NCI-H2196 treated with DMSO at 0.1 percent for 48 hours (cell line): Measurements from ENCODE around the gene MS4A18.

Experiments
- DNase-seq: peaks from one replicate; lab custom pipeline; 2025; ENCODE audit not compliant: unreplicated experiment; lab: John Stamatoyannopoulos, UW

Gene MS4A18

DNA sequence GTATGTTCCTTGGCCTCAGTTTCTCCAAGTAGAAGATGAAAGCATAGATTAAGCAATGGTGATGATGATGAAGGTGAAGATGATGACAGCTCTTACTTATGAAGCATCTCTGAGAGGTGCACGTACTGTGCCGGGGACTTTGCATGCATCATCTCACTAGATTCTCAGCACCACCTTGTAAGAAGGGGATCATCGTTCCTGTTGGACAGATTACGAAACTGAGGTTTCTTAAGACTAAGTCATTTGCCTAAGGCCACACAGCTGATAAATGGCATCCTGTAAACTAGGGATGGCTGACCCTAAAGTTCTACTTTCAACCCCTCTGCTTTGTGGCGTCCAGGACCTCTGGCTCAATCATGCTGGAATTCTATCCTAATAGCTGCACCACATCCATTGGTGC lies 40.8 kb downstream of the MS4A18 start:
- no peak for DNase-seq

GRCh38 chr11:60766547-60766946 lies 42.0 kb downstream of the MS4A18 start:
- no peak for DNase-seq

GRCh38 chr11:60767388-60767811 lies 42.9 kb downstream of the MS4A18 start:
- no peak for DNase-seq

GRCh38 chr11:60768202-60768601 lies 43.7 kb downstream of the MS4A18 start:
- no peak for DNase-seq

DNA sequence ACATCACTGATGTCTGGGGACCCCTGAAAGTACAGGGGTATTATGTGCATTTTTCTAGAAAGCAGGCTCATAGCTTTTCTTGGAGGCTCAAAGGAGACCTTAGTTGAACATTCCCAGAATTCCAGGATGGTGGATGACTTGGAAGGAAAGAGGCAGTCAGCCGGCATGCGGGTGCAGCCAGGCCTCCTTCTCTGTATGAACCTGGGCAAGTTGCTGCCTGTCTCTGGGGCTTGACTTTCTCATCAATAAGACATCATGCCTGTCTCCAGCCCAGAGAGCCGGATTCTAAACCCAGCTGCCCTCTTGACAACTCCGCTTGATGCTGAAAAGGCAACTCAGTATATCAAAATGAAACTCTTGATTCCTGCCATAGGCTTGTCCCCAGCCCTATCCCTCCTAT lies 44.8 kb downstream of the MS4A18 start:
- no peak for DNase-seq

DNA sequence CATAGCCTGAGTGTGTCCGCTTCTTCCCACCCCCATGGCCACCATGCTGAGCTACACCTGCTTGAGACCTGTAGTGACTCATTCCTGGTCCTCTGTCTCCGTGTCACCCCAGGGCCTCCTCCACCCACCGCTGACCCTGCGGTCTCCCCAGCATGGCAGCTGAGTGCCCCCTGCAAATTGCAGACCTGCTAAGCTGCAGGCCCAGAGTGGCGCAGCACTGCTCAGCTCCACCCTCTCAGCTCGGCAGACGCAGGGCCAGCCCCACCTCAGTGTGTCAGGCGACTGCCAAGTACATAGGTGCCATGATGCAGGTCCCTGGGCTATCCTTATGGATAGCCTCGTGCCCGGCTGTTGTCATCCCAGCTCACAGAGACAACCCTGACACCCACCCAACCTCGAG lies 45.3 kb downstream of the MS4A18 start:
- DNase-seq = no peak

GRCh38 chr11:60771146-60771545 lies 46.6 kb downstream of the MS4A18 start:
- DNase-seq = no peak

DNA sequence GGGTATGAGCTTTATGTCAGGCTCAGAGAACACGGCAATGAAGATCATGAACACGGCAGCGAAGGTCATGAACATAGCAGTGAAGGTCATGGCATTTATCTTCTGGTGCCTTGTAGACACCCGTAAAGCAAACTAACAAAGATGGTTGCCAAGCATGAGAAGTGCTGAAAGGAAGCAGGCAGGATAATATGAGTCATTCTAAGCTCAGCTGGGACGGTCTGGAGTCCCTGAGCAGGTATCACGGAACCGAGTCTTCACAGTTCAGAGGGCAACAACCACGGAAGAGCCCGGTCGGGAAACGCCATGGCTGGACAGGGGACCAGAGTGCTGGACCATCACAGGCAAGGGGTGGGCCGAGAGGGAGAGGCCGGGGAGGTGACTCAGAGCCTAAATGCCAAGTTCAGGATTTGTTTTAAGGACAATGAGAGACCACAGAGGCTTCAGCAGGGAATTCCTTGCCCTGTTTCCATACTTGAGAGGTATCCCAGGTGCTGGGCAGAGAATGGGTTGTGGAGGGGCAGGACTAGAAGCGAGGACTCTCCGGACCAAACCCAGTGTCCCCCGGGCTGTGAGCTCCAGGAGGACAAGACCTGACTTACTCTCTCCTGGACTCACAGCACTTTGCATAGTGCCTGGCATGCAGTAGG lies 47.5 kb downstream of the MS4A18 start:
- DNase-seq = no peak

- DNase-seq = no peak
Observed at GRCh38 chr11:60772666-60773065, 48.1 kb downstream of the MS4A18 start.

GRCh38 chr11:60774726-60775125 lies 50.2 kb downstream of the MS4A18 start:
- no peak for DNase-seq

GRCh38 chr11:60775420-60775961 lies 51.0 kb downstream of the MS4A18 start:
- DNase-seq = peak; percentile 78

- DNase-seq = no peak
Observed at GRCh38 chr11:60776167-60776566, 51.6 kb downstream of the MS4A18 start.

GRCh38 chr11:60777106-60777505 lies 52.6 kb downstream of the MS4A18 start:
- no peak for DNase-seq

DNA sequence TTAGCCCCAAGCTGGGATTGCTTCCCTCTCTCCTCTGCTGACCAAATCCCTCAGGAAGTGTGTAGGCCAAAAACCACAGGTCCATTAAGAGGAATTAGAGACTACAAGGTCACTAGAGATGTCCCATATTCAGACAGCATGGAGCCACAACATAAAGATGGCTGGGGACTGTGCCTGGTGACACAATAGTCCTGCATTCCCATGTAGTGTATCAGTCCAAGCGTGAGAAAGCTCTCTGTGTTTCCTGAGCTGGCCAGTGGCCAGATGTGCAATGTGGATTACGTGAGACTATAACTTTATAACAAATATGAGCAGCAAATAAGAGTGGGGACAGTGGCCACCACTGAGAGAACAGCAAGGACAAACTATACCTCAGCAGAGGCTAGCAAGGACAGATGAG lies 53.1 kb downstream of the MS4A18 start:
- no peak for DNase-seq

- DNase-seq = no peak
Observed at GRCh38 chr11:60780065-60780464, 55.5 kb downstream of the MS4A18 start.

DNA sequence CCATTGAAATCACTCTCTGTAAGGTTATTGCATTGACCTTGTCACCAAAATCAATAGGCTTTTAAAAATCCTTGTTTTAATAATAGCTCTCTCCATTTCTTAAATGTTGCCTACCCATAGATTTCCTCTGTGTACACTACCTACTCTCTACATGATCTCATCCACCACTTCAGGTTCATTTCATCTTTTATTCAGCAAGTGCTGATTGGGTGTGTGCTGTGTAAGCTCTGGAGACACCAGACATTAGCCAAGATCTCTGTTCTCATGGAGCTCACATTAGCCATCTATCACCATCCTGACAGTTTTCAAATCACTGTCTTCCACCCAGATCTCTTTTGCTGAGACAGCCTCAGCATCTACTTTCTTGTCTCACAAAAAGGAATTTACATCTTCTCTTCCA lies 56.3 kb downstream of the MS4A18 start:
- DNase-seq = no peak

DNA sequence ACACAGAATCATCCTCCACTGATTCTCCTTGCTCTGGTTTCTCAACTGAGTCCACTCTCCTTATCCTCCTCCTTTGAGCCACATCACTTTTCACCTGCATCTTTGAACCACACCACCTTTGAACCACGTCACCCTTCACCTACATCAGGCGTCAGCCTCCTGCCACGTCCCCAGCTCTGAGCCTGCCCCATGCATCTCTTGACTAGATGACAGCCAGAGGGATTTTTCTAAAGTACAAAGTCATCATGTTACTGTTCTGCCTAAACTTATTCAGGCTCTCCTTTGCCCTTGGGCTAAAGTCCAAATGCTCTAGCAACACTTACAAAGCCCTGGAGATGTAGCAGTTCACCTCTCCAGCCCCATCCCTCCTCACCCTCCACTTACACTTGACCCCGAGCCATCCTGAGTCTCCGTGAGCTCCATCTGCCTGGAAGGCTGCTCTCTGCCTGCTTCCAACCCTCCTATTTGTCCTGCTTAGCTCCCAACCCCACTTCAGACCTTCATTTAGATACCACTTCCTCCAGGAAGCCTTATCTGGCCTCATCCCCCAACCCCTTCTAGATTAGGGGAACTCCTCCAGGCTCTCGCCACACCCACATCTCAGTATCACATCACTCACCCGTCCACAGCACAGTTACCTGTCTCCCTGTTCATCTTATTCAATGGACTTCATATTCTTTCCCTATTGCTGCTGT lies 56.9 kb downstream of the MS4A18 start:
- DNase-seq = no peak

DNA sequence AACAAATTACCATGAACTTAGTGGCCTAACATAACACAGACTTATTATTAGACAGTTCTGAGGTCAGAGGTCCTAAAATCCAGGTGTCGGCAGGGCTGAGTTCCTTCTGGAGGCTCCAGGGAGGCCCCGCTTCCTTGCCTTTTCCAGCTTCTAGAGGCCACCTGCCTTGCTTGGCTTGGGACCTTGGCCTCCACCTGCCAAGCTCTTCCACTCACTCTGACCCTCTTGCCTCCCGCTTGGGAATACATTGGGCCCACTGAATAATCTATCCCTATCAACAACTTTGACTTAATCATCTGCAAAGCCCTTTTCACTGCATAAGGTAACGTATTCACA lies 57.4 kb downstream of the MS4A18 start:
- no peak for DNase-seq

DNA sequence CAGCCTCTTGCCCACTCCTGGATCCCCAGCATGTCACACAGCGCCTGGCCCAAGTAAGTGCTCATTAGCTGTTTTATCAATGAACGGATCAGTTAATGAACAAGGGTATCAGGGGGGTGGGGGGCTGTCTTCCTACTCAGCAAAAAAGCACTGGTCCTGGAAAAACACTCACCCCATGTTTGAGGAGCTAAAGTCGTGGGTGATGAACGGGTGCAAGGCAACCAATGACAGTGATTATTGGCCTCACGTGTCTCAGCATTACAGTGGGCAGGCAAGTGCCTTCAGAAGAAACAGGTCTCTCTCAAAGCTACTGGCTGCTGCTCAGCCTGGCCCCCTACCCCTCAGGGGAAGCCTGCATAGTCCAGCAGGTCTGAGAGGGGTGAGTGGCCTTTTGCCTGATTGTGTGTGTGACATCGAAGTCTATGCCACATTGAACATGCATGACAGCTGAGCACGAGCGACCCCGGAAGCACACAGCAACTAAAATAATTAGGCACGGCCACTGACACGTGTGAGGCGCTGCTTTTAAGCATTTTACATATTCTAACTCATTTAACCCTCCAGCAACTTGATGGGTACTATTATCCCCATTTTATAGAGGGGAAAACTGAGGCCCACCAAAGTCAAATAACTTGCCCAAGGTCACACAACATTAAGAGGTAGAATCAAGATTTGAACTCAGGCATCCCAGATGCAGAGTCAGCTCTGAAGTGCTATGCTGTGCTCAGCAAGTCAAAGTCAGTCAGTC lies 58.0 kb downstream of the MS4A18 start:
- DNase-seq = no peak

GRCh38 chr11:60783141-60783484 lies 58.6 kb downstream of the MS4A18 start:
- DNase-seq = no peak

DNA sequence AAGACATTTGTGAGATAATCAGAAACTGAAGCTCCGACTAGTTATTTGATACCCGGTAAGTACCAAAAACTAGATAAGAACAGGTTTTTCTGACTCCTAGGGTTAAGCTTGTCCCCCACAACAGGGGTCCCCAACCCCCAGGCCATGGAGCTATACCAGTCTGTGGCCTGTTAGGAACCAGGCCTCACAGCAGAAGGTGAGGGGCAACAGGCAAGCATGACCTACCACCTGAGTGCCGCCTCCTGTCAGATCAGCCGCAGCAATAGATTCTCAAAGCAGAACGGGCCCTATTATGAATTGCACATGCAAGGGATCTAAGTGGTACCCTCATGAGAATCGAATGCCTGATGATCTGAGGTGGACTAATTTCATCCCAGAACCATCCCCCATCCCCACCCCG lies 59.4 kb downstream of the MS4A18 start:
- DNase-seq = no peak

- no peak for DNase-seq
Observed at GRCh38 chr11:60785136-60785535, 60.6 kb downstream of the MS4A18 start, which contains the start of gene MS4A10. TSS of gene MS4A10 (plus strand) at chr11:60785333. CDS start at chr11:60790336, 5,003 bp downstream.
